ENCODE results near the gene NAV3. TPM values are rescaled to one million over a fixed set of nuclear protein-coding genes. Genes with fewer than 3 reads are reported as not detected.

The NAV3 gene
- total RNA-seq, 1 experiment from 2014 or later = 4.1 TPM

- no peaks in the 10 kb centered on the region for H3K27me3 Mint-ChIP-seq (ENCODE audit: unreplicated experiment)
- no peaks in the 10 kb centered on the region for H3K9me3 Mint-ChIP-seq (ENCODE audit: low read depth, unreplicated experiment)
- CTCF ChIA-PET = interaction anchor here (1.3 kb wide), 1 partner anchor 78 kb away, joined by 4 read pairs; no protein-coding TSS in a partner anchor
- H3K4me3 Mint-ChIP-seq (ENCODE audit: low read depth, unreplicated experiment) = no peak overlapping the region
- intact Hi-C loops (cut with micrococcal nuclease; ENCODE audit: unreplicated experiment) = loop anchor here (5.0 kb wide), 1 partner anchor 79 kb away; no protein-coding TSS in a partner anchor
- peaks cover 37% of the 10 kb centered on the region for H3K4me1 Mint-ChIP-seq (ENCODE audit: low read depth, unreplicated experiment)
- BruUV-seq (replicated peaks) = no TSS peak
- H3K27ac Mint-ChIP-seq (ENCODE audit: unreplicated experiment) = peak overlapping the region; percentile 92
- no peaks in the 10 kb centered on the region for H3K36me3 Mint-ChIP-seq (ENCODE audit: insufficient read depth, unreplicated experiment)
- DNase-seq = no peak
- TF ChIP-seq CTCF (IDR thresholded peaks at IDR 0.05; ENCODE audit: unreplicated experiment) = no peak
Measured at GRCh38 chr12:77847680-77848431, 17.2 kb downstream of the NAV3 start.

- Mint-ChIP-seq H3K4me1 (ENCODE audit: low read depth, unreplicated experiment) (peaks cover 31% of the 10 kb centered on the region), H3K27me3 (ENCODE audit: unreplicated experiment) (no peaks in the 10 kb centered on the region), H3K27ac (ENCODE audit: unreplicated experiment) (no peak overlapping the region), H3K36me3 (ENCODE audit: insufficient read depth, unreplicated experiment) (no peaks in the 10 kb centered on the region), H3K4me3 (ENCODE audit: low read depth, unreplicated experiment) (no peak overlapping the region), H3K9me3 (ENCODE audit: low read depth, unreplicated experiment) (peaks cover 3% of the 10 kb centered on the region)
- intact Hi-C loops (cut with micrococcal nuclease; ENCODE audit: unreplicated experiment) = no loop called here
- no peak for DNase-seq
- no TSS peak for BruUV-seq (replicated peaks)
- CTCF ChIA-PET = no interaction called here
- no peak for TF ChIP-seq CTCF (IDR thresholded peaks at IDR 0.05; ENCODE audit: unreplicated experiment)
Measured at GRCh38 chr12:77850129-77850528, 19.4 kb downstream of the NAV3 start.

- Mint-ChIP-seq H3K9me3 (ENCODE audit: low read depth, unreplicated experiment) (peaks cover 3% of the 10 kb centered on the region), H3K36me3 (ENCODE audit: insufficient read depth, unreplicated experiment) (no peaks in the 10 kb centered on the region), H3K4me1 (ENCODE audit: low read depth, unreplicated experiment) (peaks cover 29% of the 10 kb centered on the region), H3K4me3 (ENCODE audit: low read depth, unreplicated experiment) (no peak overlapping the region), H3K27ac (ENCODE audit: unreplicated experiment) (no peak overlapping the region), H3K27me3 (ENCODE audit: unreplicated experiment) (no peaks in the 10 kb centered on the region)
- CTCF ChIA-PET = no interaction called here
- DNase-seq = no peak
- no peak for TF ChIP-seq CTCF (IDR thresholded peaks at IDR 0.05; ENCODE audit: unreplicated experiment)
- intact Hi-C loops (cut with micrococcal nuclease; ENCODE audit: unreplicated experiment) = no loop called here
- BruUV-seq (replicated peaks) = no TSS peak
Measured at GRCh38 chr12:77850698-77851097, 20.0 kb downstream of the NAV3 start.

- H3K4me3 Mint-ChIP-seq (ENCODE audit: low read depth, unreplicated experiment) = no peak overlapping the region
- H3K9me3 Mint-ChIP-seq (ENCODE audit: low read depth, unreplicated experiment) = peaks cover 3% of the 10 kb centered on the region
- CTCF ChIA-PET = no interaction called here
- no peaks in the 10 kb centered on the region for H3K4me1 Mint-ChIP-seq (ENCODE audit: low read depth, unreplicated experiment)
- no peak for DNase-seq
- H3K36me3 Mint-ChIP-seq (ENCODE audit: insufficient read depth, unreplicated experiment) = no peaks in the 10 kb centered on the region
- no peak for TF ChIP-seq CTCF (IDR thresholded peaks at IDR 0.05; ENCODE audit: unreplicated experiment)
- intact Hi-C loops (cut with micrococcal nuclease; ENCODE audit: unreplicated experiment) = no loop called here
- no peak overlapping the region for H3K27ac Mint-ChIP-seq (ENCODE audit: unreplicated experiment)
- BruUV-seq (replicated peaks) = no TSS peak
- no peaks in the 10 kb centered on the region for H3K27me3 Mint-ChIP-seq (ENCODE audit: unreplicated experiment)
Measured at GRCh38 chr12:77855548-77855947, 24.9 kb downstream of the NAV3 start.

Data from Calu3 (cell line).